B cell (primary cell): ENCODE results near the gene AGFG2.

Experiments used
- EZH2 ChIP-seq: IDR thresholded peaks from 2 replicates; pipeline ENCODE4 v1.6.1; 2012; ENCODE audit warnings: borderline replicate concordance, low read depth, mild to moderate bottlenecking, moderate library complexity, low read length; ENCODE audit not compliant: insufficient read depth, poor library complexity, severe bottlenecking
- TF ChIP-seq, protein P1 (sequence below): fragments of 200-600 bp; IDR thresholded peaks from one replicate; pipeline ENCODE4 v1.8.0; 2022; ENCODE audit warnings: antibody characterized with exemption, mild to moderate bottlenecking

DNA sequence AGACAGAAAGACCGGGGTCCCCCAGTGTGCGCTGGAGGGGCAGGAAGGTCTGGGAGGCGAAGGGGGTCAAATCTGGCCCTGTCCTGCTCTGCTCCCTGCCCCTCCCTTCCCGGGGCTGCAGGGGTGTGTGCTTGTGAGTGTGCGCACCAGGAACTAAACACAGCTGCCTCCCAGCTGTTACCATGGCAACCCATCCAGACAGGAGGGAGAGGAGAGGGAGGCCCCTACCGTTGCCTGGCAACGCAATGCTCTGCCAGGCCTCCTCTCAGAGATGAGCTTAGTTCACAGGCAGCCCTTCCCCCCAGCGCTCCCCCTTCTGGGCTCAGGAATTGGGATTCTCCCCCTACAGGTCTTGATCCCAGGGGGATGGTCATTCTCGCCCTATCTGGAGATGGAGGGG lies 49.2 kb upstream of the AGFG2 start:
- TF ChIP-seq EZH2 = no peak
- TF ChIP-seq, protein P1, sequence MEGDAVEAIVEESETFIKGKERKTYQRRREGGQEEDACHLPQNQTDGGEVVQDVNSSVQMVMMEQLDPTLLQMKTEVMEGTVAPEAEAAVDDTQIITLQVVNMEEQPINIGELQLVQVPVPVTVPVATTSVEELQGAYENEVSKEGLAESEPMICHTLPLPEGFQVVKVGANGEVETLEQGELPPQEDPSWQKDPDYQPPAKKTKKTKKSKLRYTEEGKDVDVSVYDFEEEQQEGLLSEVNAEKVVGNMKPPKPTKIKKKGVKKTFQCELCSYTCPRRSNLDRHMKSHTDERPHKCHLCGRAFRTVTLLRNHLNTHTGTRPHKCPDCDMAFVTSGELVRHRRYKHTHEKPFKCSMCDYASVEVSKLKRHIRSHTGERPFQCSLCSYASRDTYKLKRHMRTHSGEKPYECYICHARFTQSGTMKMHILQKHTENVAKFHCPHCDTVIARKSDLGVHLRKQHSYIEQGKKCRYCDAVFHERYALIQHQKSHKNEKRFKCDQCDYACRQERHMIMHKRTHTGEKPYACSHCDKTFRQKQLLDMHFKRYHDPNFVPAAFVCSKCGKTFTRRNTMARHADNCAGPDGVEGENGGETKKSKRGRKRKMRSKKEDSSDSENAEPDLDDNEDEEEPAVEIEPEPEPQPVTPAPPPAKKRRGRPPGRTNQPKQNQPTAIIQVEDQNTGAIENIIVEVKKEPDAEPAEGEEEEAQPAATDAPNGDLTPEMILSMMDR = no peak
